ENCODE measurements around the gene VTA1. TPM values are rescaled to one million over a fixed set of nuclear protein-coding genes. Genes with fewer than 3 reads are reported as not detected.

VTA1 gene
- total RNA-seq, 1 experiment from 2014 or later = 67.8 TPM

DNA sequence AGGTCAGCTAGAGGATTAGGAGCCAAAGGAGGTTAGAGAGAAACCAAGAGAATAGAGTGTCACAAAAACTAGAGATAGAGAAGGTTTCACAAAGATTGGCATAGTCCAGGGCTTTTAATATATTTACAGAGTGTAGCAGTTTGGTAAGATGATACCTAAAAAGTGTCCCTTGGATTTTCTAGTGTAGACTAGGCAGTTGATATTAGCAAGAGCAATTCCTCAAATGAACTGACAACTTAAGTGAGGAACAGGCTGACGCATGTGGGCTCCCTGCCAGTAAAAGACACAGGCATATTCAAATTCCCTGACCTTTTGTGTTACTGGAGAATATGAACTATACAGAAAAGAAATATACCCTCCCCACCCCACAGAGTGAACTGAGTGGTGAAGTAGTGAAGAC lies 40.1 kb downstream of the VTA1 start:
- RAD21 ChIA-PET (ENCODE audit: low non-redundant PET in 1 of 2, low total read pairs in 2 of 2, uncharacterized antibody in 2 of 2, unreplicated experiment in 2 of 2) = no interaction called here
- Histone ChIP-seq H3K27ac (ENCODE audit: low read depth, low read length) (no peak overlapping the region), H2AFZ (ENCODE audit: low read depth, low read length, poor library complexity, severe bottlenecking) (no peak overlapping the region), H3K4me3 (replicated peaks in 1 of 2; ENCODE audit: low read depth in 1 of 2, low read length in 2 of 2) (no peak overlapping the region), H3K4me1 (ENCODE audit: control insufficient read depth in 1 of 2, insufficient read depth in 2 of 2, low read length in 2 of 2) (no peaks in the 10 kb centered on the region), H3K79me2 (ENCODE audit: insufficient read depth, low read length) (peaks cover 20% of the 10 kb centered on the region), H3K27me3 (ENCODE audit: insufficient read depth, low read length) (no peaks in the 10 kb centered on the region), H3K36me3 (ENCODE audit: control insufficient read depth in 1 of 2, insufficient read depth in 2 of 2, low read length in 2 of 2) (peaks cover 2 to 6% of the 10 kb centered on the region in 2 experiments; a peak in 1 of 4 replicates), H4K20me1 (ENCODE audit: insufficient read depth) (peaks cover 4% of the 10 kb centered on the region; the same call in 1 of the 2 replicates), H3K9me3 (ENCODE audit: control insufficient read depth in 1 of 2, insufficient read depth in 1 of 2, low read depth in 1 of 2, low read length in 2 of 2) (no peaks in the 10 kb centered on the region), H3K4me2 (ENCODE audit: low read length) (no peak overlapping the region), H3K9me2 (ENCODE audit: insufficient read depth) (no peaks in the 10 kb centered on the region), H3K9ac (ENCODE audit: low read length) (no peak overlapping the region)
- no peak for DNase-seq (ENCODE audit: low read depth, low spot score)
- BruUV-seq (replicated peaks) = no TSS peak
- ATAC-seq = no peak
- intact Hi-C loops (cut with micrococcal nuclease) = no loop called here
- CTCF ChIA-PET = interaction anchor here (1.2 kb wide), 1 partner anchor 31 kb away, joined by 3 read pairs; no protein-coding TSS in a partner anchor
- POLR2A ChIA-PET = no interaction called here
- TF ChIP-seq ZNF274 (IDR thresholded peaks at IDR 0.05; ENCODE audit: low read depth, low read length) (no peak), CTCF (IDR thresholded peaks at IDR 0.05 in 2 of 3, conservative IDR thresholded peaks at IDR 0.05 in 1 of 3; ENCODE audit: borderline replicate concordance in 1 of 3, insufficient read depth in 1 of 3, low read depth in 2 of 3, low read length in 2 of 3) (no peak), CEBPB (IDR thresholded peaks at IDR 0.05; ENCODE audit: low read depth) (no peak), EGR1 (IDR thresholded peaks at IDR 0.05; ENCODE audit: low read depth) (no peak), SRF (IDR thresholded peaks at IDR 0.05; ENCODE audit: low read depth) (no peak), TCF7L2 (IDR thresholded peaks at IDR 0.05; ENCODE audit: borderline replicate concordance, extremely low read depth, insufficient read depth, insufficient read length) (no peak), ZBTB33 (IDR thresholded peaks at IDR 0.05; ENCODE audit: extremely low read depth, insufficient replicate concordance, low read length) (no peak)
- TF ChIP-seq, protein P1, sequence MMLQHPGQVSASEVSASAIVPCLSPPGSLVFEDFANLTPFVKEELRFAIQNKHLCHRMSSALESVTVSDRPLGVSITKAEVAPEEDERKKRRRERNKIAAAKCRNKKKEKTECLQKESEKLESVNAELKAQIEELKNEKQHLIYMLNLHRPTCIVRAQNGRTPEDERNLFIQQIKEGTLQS (IDR thresholded peaks at IDR 0.05) = no peak

Measured in HCT116 (cell line).